NCI-H2227 (cell line): Measurements from ENCODE around the gene WTIP.
A peak's percentile ranks its signal among the peaks of the same experiment; 100 is the strongest.
"Not testable (repeated sequence)": the region's sequence is repeated elsewhere in the genome, so short reads cannot be mapped to it uniquely, and the experiment has no call there.

ENCODE experiments used
- DNase-seq: peaks from one replicate; lab custom pipeline; 2025; ENCODE audit not compliant: unreplicated experiment; lab: John Stamatoyannopoulos, UW

Gene WTIP

DNA sequence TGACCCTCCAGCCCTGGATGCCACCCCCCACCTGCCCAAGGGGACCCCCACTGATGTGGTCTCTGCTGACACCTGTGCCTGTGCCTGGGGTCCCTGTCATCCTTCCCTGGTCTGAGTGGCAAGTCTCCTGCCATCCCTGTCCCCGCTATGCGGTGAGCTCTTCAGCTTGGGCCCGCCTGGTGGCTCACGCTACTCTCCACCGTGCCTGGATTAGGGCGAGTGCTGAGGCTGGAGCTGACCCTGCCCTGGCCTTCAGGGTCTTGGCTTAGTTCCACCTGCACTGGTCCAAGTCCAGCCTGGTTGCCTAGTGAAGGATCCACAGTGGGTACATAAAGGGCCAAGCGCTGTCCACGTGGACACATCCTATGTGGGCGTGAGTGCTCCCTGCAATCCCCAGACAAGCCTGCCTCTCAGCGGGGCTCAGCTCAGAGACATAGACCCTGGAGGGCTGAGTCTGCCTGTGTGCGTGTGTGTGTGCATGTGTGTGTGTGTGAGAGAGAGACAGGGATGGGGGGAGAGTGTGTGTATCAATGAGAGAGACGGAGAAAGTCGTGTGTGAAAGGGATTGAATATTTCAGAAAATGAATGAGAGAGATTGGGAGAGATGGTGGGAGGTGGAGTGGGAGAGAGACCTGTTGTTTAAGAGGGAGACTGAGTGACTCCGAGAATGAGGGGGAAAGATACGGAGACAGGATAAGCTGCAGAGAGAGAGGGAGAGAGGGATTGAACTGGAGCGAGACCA, 22.1 kb downstream of the WTIP start:
- no peak for DNase-seq

DNA sequence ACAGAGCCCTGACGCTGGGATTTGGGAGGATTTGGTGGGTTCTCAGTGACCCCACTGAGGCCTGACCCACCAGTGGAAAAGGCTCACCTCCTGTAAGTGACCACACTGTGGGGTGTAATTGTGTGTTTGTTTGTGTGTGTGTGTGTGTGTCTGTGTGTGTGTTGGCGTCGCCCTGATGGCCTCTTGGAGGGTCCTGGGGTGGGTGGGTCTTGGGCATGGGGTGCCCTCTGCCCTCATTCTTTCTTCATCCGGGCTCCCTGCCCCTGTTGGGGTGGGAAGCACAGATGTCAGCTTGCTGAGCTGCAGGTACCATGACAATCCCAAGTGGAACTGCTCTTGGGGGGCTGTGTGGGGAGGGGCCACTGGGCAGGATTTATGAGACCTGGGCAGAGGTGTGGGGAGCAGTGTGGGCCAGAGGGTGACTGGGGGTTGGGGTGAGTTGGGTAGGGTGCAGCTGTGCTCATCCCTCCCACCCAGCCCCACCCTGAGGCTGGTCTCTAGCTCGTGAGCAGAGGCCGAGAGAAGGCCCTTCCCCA, 22.8 kb downstream of the WTIP start:
- DNase-seq = no peak

DNA sequence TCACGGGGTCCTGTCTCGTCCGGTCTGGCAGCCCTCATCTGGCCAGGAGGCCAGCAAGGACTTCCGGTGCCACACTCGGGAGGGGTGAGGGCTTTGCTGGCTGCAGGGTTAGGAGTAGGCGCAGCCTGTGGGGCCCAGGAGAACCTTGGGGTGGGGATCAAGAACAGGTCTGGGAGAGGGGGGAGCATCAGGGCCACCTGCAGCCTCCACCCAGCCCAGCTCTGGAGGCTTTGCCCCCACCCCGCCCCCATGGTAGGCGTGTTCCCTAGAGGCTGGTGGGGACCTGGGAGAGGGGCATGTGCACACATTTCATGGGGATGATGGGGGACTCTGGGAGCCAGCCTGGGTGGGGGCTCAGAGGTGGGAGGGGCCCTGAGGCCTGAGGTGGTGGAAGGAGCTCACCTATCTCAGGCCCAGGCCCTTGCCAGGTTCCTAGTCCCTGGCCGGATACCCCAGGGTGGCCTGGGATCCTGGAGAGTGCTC, 23.3 kb downstream of the WTIP start:
- DNase-seq = no peak

DNA sequence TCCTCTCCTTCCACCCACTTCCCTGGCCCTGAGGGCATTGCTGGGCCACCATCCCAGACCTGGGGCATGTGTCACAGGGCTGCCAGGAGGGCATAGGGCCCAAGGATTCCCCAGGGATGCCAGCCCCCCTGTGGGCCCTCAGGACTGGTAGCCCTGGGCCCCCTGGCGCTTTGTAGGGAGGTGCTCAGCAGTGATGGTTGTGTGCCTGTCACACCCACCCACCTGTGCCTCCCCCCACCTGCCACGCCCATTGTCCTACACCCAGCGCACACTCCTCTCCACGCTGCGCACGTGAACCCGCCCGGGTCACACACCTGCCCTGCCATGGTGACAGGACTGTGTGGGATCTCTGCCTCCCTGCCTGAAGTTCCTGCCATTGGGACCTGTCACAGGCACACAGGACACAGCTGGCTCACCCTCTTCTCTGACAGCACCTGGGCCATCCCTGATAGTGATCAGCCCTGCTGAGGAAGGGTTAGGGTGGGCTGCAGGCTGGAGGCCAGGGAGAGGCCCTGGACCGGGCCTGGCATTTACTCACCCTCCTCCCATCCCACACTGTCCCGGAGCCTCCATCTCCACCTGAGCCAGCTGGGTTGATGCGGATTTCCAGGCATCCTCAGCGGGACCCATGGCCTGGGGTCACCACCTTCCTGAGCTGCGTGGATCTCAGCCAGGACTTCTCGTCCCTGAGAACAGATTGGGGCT, 23.9 kb downstream of the WTIP start:
- no peak for DNase-seq

DNA sequence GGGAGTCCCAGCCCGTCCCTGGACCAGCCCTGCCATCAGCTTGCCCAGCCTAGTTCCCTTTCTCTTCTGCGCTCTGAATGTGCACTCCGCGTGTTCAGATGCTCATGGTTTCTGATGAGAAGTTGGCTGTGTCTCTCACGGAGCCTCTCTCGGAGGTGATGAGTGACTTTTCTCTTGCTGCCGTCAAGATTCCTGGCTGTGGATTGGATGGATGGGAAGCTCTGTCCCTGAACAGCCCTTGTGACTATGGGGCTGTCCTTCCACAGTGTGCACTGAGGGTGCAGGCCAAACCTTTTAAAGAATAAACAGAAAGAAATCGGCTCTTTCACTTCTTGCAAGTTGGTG, 24.4 kb downstream of the WTIP start:
- DNase-seq = no peak

DNA sequence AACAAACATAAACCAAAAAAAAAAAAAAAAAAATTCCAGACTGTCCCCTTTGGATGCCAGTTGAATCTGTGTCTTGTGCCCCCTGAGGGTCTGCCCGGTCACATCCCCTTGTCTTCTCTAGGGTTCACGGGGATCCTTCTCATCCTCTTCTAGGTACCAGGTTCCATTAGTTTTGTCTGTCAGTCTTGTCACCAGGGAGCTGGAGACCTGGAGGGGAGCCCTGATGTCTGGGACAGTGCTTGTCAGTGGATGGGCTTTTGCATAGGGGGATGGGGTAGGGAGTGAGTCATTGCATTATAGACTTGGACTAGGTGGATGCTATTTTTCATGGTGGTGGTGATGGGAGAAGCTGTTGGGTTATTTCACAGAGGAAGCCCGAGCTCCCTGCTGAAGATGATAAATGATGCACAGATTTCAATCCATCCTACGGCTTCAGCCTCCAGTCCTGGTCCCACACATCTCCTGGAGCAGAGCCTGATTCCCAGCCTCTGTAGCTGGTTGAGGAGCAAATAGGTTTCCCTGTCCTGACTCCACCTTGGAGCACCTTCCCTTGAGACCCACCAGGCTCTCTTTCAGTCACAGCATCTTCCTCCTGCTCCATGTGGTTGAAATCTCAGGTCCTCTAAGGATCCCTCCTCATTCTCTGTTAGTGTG, 26.0 kb downstream of the WTIP start:
- no peak for DNase-seq

DNA sequence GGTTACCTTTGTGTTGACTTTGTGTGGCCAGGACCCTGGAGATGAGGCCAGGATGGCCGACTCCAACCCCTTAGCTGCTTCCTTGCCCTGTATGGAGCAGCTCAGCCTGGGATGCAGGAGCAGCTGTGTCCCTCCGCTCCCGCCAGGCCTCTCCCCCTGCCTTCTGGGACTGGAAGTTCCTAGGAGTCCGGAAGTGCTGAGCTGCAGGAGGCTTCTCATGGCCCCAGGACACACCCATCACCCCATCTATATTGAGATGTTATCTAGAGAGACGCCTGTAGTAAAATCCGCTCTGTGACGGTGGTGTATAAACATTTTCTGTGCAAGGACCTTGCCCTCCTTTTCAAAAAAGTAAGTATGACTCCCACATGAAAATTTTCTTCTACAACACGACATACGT, 27.0 kb downstream of the WTIP start:
- no peak for DNase-seq

DNA sequence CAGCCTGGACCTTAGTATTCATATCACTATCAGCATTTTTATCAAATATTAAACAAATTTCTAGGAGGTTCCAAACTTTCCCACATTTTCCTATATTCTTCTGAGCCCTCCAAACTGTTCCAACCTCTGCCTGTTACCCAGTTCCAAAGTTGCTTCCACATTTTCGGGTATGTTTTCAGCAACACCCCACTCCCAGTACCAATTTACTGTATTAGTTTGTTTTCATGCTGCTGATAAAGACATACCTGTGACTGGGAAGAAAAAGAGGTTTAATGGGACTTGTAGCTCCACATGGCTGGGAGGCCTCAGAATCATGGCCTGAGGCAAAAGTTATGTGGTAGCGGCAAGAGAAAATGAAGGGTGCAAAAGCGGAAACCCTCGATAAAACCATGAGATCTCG, 29.3 kb downstream of the WTIP start:
- not testable (repeated sequence) for DNase-seq

DNA sequence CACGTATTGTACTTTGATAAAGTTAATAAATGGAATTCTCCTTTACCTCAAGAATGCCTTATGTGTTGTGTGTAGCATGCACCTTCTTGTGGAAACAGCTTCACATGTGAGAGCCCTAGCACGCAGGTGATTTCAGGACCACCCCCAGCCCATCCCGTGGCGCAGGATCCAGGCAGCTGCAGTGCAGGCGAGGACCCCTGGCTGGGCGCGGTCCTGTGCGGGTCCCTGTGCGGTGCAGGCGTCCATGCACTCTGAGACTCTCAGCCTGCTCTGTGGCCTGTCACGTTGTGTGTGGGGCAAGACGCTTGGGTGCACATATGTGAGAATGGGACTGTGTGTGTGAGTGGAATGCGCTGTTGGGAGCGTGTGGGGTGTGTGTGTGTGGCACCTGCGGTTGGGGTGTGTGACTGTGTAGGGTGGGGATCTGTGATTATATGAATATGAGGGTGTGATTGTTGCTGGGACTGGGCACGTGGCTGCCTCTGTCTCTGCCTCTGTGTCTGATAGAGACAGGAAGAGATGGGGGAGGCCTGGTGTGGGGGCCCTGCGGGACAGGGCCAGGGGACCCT, 30.8 kb downstream of the WTIP start:
- no peak for DNase-seq

DNA sequence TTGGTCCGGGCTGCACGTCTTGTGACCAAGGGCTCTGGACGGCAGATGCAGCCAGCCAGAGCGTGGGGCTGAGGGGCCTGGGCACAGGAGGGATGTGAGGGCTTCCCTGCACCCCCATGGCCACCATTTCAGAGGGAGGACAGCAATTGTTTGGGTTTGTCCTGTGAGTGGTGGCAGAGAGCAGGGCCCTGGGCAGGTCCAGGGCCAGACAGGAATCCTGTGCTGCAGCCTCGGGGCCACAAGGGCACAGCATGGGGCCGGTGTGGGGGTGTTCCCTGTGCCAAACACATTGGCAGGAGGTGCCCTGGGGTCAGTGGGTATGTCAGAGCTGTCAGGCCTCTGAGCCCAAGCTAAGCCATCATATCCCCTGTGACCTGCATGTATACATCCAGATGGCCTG, 32.2 kb downstream of the WTIP start:
- DNase-seq = no peak

DNA sequence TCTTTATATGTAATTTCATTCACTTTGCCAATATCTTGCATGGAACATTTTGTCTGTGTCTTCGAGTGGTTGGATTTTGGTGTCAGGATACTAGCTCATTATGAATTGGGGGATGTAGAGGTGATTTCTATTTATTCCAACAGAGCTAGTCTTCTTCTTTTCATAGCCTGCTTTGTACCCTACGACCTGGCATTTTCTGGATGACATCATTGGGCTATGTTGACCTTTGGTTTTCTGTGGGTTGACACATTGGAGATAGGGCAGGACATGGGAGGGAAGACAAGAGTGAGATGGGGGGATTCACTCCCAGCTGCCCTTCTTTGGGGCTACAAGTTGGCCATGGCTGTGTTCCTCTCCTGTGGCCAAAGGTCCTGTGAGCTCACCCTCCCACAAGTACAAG, 38.0 kb downstream of the WTIP start:
- DNase-seq = no peak

DNA sequence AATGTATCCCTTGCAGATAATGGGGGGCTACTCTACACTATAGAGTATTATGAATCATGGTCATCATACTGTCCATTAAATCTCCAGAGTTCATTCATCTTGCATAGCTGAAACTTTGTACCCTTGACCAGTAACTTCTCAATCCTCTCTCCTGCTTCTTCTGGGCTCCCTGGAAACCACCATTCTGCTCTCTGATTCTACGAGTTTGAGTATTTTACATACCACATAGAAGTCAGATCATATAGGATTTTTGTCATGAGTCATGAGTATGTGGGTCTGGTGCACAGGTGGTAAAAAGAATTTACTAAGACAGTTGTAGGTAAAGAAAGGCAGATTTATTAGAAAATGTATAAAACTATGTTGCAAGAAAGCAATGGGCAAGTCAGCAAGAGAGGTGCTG, 41.9 kb downstream of the WTIP start:
- DNase-seq = no peak

DNA sequence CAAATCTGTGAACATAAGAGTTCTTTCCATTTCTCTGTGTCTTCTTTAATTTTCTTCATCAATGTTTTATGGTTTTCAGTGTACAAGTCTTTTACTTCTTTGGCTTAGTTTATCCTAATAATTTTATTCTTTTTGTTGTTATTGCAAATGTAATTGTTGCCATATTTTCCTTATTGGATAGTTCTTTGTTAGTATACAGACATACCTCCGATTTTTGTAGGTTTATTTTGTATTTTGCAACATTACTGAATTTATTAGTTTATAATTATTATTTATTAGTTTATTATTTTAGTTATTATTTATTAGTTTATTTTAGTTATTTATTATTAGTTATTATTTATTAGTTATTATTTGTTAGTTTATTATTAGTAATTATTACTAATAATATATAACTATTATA, 43.4 kb downstream of the WTIP start:
- DNase-seq = no peak

DNA sequence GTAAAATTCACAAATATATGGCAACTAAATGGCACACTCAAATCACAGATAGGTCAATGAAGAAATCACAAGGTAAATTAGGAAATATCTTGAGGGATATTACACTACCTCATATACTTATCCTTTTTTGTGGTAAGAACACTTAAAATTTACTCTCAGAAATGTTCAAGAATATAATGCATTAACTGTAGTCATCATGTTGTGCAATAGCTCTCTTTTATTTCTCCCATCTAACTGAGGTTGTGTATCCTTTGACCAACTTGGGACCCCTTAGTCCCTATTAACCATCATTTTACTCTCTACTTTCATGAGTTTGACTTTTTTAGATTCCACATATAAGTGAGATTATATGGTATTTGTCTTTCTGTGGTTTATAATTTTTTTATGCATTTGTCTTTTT, 52.6 kb downstream of the WTIP start:
- DNase-seq = no peak

DNA sequence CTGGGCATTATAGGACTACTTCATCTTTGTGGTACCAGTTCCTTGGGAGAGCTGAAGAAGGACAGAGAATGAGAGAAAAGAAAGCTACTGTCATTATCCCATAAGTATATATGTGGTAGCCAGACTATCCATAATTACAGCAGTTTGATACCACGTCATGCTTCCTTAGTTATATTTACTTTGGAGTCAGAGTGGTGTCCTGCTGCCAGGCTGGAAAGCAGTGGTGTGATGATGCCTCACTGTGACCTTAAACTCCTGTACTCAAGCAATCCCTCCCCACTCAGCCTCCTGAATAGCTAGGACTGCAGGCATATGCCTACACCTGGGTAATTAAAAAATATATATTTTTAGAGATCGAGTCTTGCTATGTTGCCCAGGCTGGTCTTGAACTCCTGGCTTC, 57.8 kb downstream of the WTIP start:
- no peak for DNase-seq

DNA sequence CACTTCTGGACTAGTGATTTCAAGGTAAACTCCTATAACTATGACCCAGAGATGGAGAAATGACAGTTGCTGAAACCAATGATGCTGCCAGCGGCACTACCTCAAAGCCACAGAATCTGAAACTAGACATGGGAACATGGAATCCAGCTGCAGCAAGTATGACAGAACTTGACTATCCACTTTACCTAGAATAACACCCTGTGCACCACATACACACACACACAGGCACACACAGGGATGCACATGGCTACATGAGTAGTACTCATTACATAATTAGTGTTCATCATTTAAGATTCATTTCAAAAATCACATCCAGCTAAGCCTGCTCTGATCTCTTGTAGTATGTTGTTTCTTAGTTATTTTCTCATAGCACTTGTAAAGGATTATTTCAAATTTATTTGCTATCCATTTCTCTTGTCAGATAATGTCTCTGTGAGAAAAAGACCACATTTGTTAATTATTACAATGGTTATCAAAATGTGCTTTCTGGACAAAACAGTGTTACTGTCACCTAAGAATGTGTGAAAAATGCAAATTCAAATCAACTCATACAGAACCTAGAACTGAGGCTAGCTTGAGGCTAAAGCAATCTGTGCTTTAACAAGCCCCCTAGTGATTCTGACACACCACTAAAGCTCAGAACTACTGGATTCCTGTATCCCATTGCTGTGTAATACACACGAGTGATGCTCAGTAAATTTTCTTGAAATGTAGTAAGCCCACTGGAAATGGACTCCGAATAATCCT, 59.4 kb downstream of the WTIP start:
- no peak for DNase-seq

DNA sequence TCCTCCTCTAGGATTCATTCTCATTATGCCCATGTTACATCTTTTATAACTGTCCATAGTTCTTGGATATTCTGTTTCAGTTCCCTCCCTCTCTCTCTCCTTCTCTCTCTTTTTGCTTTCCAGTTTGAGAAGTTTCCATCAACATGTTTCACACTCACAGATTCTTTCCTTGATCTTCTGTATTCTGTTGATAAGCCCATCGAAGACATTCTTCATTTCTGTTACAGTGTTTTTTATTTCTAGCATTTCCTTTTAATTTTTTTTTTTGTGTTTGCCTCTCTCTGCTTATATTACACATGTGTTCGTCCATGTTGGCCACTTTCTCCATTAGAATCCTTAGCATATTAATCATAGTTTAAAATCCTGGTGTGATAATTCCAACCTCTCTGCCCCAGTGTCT, 68.3 kb downstream of the WTIP start:
- DNase-seq = no peak

DNA sequence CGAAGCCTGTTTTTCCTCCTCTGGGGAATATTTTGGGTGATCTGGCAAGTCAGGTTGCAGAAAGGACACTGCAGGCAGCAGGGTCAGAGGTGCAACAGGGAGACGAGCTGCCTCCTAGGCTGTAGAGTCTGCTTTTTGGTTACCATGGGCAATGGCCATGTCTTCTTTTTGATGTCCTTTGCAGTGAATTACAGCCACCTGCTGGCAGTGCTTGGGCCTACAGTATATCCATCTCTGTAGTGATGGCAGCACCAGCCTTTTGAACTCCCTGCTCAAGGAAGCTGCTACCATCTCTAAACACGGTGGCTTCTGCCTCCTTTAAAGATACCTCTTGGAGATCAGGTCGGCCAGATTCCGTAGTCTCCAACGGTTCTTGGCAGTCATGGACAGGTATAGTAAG, 73.9 kb downstream of the WTIP start:
- peak; percentile 81 for DNase-seq

DNA sequence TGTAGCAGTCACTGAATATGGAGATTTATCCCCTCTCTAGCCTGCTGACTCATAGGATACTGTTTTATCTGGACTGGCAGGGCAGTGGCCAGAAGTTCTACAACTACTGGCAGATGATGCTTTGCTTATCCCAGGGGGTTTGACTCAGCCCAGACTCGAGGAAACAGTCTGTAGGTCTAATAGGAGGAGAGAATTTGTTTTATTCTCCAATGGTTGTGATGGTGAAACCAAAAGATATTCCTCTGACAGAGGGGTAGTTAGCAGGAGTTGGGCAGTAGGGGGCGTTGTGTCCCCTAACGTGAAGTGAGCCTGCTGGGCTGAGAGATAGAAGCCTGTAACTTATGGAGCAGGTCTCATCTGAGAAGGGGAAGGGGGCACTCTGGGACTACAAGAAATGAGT, 74.9 kb downstream of the WTIP start:
- DNase-seq = peak; percentile 52

DNA sequence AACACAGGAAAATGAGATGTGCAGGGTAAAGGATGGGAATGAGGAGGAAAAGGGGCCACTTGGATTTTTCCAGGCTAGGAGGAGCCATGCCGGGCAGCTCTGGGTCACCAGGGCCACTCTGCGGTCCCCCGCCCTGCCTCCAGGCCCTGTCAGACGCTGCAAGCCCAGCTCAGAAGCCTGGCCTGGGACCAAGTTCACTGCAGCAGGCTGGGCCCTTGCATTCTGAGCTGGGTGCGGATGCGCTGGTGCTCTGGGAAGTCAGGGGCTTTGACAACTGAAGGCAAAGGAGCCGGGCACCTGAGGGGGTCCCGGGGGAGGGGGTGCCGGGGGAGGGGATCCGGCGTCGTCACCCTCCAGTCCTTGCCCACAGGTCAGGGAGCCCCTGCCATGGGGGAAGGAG, 77.5 kb downstream of the WTIP start:
- DNase-seq = no peak

DNA sequence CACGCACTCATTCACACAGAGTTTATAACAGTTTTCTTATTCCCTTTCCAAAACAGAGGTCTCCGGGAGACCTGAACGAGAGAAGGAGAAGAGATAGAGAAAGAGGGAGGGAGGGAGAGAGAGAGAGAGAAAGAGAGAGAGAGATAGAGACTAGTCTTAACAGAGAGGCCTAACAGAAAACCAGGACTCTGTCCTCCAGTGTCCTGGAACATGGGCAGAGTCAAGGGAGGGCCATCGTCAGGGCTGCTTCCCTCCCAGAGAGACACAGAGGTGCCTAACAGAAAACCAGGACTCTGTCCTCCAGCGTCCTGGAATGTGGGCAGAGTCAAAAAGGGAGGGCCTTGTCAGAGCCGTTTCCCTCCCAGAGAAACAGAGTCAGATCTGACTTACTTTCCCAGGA, 78.7 kb downstream of the WTIP start:
- no peak for DNase-seq
